HG03039 (cell line): ENCODE results near the gene LORICRIN.
"Not testable (repeated sequence)": the region's sequence is repeated elsewhere in the genome, so short reads cannot be mapped to it uniquely, and the experiment has no call there.

Experiments used
- ATAC-seq: cut with Tn5 transposase; IDR thresholded peaks from one replicate; pipeline ENCODE4 v1.9.1; 2021; ENCODE audit warnings: mild to moderate bottlenecking, moderate library complexity; ENCODE audit not compliant: unreplicated experiment

The LORICRIN gene

GRCh38 chr1:153259387-153259786 lies at the start of gene LORICRIN:
Gene LORICRIN (plus strand): TSS chr1:153259687. CDS start chr1:153260950, 1,263 bp downstream.
- no peak for ATAC-seq

GRCh38 chr1:153210206-153210605 lies 49.3 kb upstream of the LORICRIN start:
- ATAC-seq: no peak

GRCh38 chr1:153212201-153212600 lies 47.3 kb upstream of the LORICRIN start:
- no peak for ATAC-seq

GRCh38 chr1:153213519-153213918 lies 46.0 kb upstream of the LORICRIN start:
- ATAC-seq: no peak

- no peak for ATAC-seq
These were observed 42.3 kb upstream of the LORICRIN start, which contains the start of gene PRR9 for GRCh38 chr1:153217212-153217611. Gene PRR9 (plus strand): TSS chr1:153217584. CDS start chr1:153218145, 561 bp downstream.

- no peak for ATAC-seq
These were observed 41.6 kb upstream of the LORICRIN start for GRCh38 chr1:153217744-153218416.

GRCh38 chr1:153220606-153221303 lies 38.7 kb upstream of the LORICRIN start:
- no peak for ATAC-seq

- ATAC-seq: not testable (repeated sequence)
These were observed 36.2 kb upstream of the LORICRIN start for GRCh38 chr1:153223040-153223891.

GRCh38 chr1:153227810-153228209 lies 31.7 kb upstream of the LORICRIN start:
- ATAC-seq: no peak

GRCh38 chr1:153228491-153228890 lies 31.0 kb upstream of the LORICRIN start:
- no peak for ATAC-seq

GRCh38 chr1:153229076-153229829 lies 30.2 kb upstream of the LORICRIN start:
- ATAC-seq: not testable (repeated sequence)

GRCh38 chr1:153231363-153231762 lies 28.1 kb upstream of the LORICRIN start:
- ATAC-seq: no peak

GRCh38 chr1:153231785-153232184 lies 27.7 kb upstream of the LORICRIN start:
- ATAC-seq: no peak

GRCh38 chr1:153232553-153232952 lies 26.9 kb upstream of the LORICRIN start:
- no peak for ATAC-seq

- no peak for ATAC-seq
These were observed 26.0 kb upstream of the LORICRIN start for GRCh38 chr1:153233448-153233847.

GRCh38 chr1:153238527-153238926 lies 21.0 kb upstream of the LORICRIN start:
- ATAC-seq: no peak

GRCh38 chr1:153242160-153242559 lies 17.3 kb upstream of the LORICRIN start:
- ATAC-seq: no peak

- no peak for ATAC-seq
These were observed 14.0 kb upstream of the LORICRIN start for GRCh38 chr1:153245466-153245865.

- no peak for ATAC-seq
These were observed 13.5 kb upstream of the LORICRIN start for GRCh38 chr1:153246018-153246417.

- ATAC-seq: no peak
These were observed 12.7 kb upstream of the LORICRIN start for GRCh38 chr1:153246825-153247224.
